Fibroblast of peridontal ligament (primary cell): ENCODE measurements around the gene EGF.
"Not testable (repeated sequence)": the region's sequence is repeated elsewhere in the genome, so short reads cannot be mapped to it uniquely, and the experiment has no call there.

Source experiments
- DNase-seq: peaks from one replicate; pipeline ENCODE4 v3.0.0-alpha.2; 2010; ENCODE audit errors: extremely low read depth

EGF gene

GRCh38 chr4:109914322-109914721 lies 1.6 kb downstream of the EGF start:
- no peak for DNase-seq

- DNase-seq, result no peak
These were observed 2.8 kb downstream of the EGF start for GRCh38 chr4:109915385-109916026.

GRCh38 chr4:109916027-109916409 lies 3.3 kb downstream of the EGF start:
- DNase-seq, result no peak

- peak; percentile 61 for DNase-seq
These were observed 8.7 kb downstream of the EGF start for GRCh38 chr4:109921384-109921808.

- DNase-seq, result no peak
These were observed 12.7 kb downstream of the EGF start for GRCh38 chr4:109925396-109925795.

GRCh38 chr4:109928327-109929045 lies 15.8 kb downstream of the EGF start:
- no peak for DNase-seq

- no peak for DNase-seq
These were observed 17.8 kb downstream of the EGF start for GRCh38 chr4:109930464-109930863.

- DNase-seq, result no peak
These were observed 18.2 kb downstream of the EGF start for GRCh38 chr4:109930872-109931271.

GRCh38 chr4:109931318-109931717 lies 18.6 kb downstream of the EGF start:
- no peak for DNase-seq

- DNase-seq, result not testable (repeated sequence)
These were observed 24.7 kb downstream of the EGF start for GRCh38 chr4:109937352-109937751.

GRCh38 chr4:109939190-109939589 lies 26.5 kb downstream of the EGF start:
- no peak for DNase-seq

GRCh38 chr4:109942292-109942926 lies 29.7 kb downstream of the EGF start:
- DNase-seq, result no peak

- DNase-seq, result no peak
These were observed 31.1 kb downstream of the EGF start for GRCh38 chr4:109943745-109944144.

GRCh38 chr4:109944591-109944990 lies 31.9 kb downstream of the EGF start:
- no peak for DNase-seq

GRCh38 chr4:109945056-109945455 lies 32.4 kb downstream of the EGF start:
- DNase-seq, result no peak

- no peak for DNase-seq
These were observed 33.4 kb downstream of the EGF start for GRCh38 chr4:109946120-109946519.

- DNase-seq, result no peak
These were observed 34.8 kb downstream of the EGF start for GRCh38 chr4:109947457-109947856.

- DNase-seq, result no peak
These were observed 35.2 kb downstream of the EGF start for GRCh38 chr4:109947918-109948317.

GRCh38 chr4:109949099-109949718 lies 36.5 kb downstream of the EGF start:
- DNase-seq, result not testable (repeated sequence)

GRCh38 chr4:109952612-109953011 lies 39.9 kb downstream of the EGF start:
- DNase-seq, result no peak

- DNase-seq, result no peak
These were observed 40.9 kb downstream of the EGF start for GRCh38 chr4:109953556-109953955.

- DNase-seq, result no peak
These were observed 42.5 kb downstream of the EGF start for GRCh38 chr4:109955146-109955545.

- no peak for DNase-seq
These were observed 44.5 kb downstream of the EGF start for GRCh38 chr4:109957227-109957626.
